Left renal pelvis (tissue), 4 donors: ENCODE data around the gene PAPSS1. TPM values are rescaled to one million over a fixed set of nuclear protein-coding genes. Genes with fewer than 3 reads are reported as not detected.
"Not testable (repeated sequence)": the region's sequence is repeated elsewhere in the genome, so short reads cannot be mapped to it uniquely, and the experiment has no call there.

Source experiments
- DNase-seq, 4 donors: peaks; one replicate each; pipeline ENCODE4 v3.0.0-alpha.2; 2013; ENCODE audit warnings: low read depth in 4 of 4, low spot score in 3 of 4
- polyA plus RNA-seq, 4 donors: library from polyadenylated mRNA; unstranded; fragments of 120-200 nt; gene quantifications; one replicate each; pipeline ENCODE4 v1.2.1, GENCODE V29; 2013; ENCODE audit not compliant: insufficient read length in 4 of 4

The PAPSS1 gene
- polyA plus RNA-seq, 4 donors: 72.7 to 103 (median 82.7) TPM

DNA sequence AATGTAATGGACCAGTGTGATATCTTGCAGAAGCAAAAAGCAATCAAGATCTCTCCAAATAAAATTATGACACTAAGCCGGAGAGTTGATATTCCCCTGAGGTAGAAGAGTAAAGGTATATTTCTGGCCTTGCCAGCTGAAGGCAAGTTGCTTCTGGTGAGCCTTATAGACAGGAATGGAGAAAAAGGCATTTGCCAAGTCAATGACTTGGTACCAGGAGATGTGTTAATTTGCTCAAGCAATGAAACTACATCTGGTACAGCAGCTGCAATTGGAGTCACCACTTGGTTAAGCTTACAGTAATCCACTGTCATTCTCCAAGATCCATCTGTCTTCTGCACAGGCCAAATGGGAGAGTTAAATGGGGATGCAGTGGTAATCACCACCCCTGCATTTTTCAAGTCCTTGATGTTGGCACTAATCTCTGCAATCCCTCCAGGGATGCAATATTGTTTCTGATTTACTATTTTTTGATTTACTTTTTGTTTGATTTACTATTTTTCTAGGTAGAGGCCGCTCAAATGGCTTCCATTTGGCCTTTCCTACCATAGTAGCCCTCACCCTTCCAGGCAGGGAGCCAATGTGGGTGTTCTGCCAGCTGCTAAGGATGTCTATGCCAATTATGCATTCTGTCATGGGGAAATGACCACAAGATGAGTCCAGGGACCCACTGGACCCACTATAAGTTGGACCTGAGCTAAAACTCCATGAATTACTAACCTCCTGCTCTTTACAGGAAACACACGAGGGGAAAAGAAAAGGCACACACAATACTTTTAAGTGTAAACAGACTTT, 6.3 kb upstream of the PAPSS1 start:
- not testable (repeated sequence) for DNase-seq

DNA sequence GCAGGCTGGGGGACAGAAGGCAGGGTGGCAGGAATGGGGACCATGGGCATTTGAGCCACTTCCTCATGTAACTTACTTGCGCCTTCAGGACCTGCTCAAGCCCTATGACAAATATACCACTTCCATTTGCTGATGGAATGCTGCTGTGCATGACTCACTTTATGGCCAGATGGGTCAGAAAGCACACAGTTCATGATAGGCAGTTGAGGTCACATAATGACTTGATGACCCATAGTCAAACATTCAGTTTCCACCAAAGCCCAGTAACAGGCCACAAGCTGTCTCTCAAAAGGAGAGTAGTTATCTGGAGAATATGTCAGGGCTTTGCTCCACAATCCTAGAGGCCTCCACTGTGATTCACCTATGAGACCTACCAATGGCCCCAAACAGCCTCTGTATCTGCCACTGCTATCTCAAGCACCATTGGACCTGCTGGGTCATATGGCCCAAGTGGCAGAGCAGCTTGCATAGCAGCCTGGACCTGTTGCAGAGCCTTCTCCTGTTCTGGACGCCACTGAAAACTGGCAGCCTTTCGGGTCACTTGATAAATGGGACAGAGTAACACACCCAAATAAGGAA, 5.3 kb upstream of the PAPSS1 start:
- DNase-seq: no peak

DNA sequence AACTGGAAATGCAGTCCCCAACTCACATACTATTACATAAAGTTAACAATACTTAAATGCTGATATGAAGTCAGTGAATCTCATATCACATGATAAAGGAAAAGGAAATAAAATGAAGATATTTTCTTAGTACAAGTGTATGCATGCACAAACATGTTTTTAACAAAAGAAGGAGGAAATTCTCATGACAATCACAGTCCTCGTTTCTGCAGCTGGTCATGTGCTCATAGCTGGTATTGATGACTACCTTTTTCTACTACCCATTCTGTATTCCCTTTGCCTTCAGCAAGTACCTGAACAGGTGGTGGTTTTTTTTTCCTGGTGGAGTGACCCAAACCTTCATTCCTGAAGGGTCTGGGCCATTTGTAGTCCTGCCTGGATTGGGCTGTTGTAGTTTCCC, 3.3 kb upstream of the PAPSS1 start:
- not testable (repeated sequence) for DNase-seq

DNA sequence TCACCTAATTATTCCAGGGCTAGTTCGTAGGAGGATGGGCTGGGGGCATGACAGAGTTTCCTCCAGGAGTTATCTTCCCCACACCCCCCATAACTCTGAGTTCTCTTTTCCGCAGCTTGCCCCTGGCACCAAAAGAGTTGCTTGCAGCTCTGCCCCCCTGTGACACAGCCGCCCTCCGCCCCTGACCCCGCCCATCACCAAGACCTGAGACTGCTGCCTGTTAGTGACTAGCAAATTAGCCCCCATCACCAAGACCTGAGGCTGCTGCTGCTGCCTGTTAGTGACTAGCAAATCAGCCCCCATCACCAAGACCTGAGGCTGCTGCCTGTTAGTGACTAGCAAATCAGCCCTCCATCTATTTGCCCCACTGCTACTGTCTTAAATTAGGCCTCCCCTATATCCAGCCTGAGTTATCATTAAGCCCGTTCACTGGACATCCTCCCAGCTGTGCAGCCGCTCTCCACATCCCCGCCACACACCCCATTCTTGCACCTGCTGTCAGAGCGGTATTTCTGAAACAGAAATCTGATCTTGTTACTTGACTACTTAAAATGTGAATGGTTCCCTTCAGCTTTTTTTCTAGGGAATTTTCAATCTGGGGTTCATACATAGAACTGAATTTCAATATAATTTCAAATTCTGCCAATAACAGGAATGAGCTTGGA, 1.5 kb upstream of the PAPSS1 start:
- no peak for DNase-seq

DNA sequence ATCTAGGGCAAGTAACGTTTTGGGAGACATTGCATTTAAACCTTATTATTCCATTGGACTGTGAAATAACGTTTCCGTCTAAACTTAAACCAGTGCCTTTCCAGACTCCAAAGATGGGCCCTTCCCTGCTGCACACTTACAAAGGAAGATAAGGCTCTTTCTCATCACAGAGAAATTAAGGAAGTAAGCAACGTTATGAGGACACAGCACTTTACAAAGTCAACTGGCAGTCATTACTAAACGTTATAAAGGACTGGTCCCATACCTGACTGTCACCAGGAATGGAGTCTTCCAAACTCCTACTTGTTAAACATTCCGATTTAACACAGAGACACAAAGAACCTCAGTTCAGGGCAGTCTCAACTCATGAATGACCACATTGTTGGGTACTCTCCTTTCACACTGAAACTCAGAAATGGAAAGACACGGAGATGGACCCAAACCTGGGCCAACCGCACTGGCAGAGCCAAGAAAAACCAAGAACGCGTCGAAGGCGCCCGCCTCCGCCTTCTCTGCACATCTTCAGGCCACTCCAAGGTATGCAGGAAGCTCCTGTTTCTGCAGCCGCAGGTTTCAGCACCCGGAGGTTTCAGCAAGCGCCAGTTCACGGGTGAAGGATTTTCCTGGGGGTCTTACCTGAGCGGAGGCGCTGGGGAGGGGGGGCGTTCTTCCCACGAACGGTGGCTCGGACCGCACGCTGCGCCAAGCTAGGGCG, 670 bp downstream of the PAPSS1 start:
- peak in 1 of 4 donors; percentile 31 for DNase-seq

DNA sequence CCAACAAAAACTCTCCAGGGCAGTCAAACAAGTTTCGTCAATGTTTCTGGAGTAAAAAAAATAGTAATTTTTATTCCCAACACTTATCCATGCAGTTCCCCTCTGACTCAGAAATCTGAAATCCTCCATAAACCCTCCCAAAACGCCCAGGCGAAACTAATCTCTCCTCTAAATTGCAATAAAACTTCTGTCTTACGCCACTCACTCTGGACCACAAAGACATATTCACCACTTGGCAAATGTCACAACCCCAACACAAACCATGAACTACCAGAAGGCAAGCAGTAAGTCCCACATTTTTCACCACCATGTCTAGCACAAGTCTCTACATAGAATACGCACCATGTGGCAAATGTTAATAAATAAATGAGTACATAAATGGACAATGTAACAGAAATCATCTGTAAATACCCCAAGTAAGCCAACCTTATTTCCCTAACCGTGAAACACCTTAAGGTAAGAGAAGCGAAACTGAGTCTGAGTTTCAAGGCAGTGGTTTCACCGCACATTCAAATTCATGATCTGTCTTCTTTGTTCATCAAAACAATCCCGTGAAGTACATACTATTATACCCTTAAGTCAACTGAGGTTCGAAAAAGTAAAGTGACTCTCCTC, 1.6 kb downstream of the PAPSS1 start:
- no peak for DNase-seq

DNA sequence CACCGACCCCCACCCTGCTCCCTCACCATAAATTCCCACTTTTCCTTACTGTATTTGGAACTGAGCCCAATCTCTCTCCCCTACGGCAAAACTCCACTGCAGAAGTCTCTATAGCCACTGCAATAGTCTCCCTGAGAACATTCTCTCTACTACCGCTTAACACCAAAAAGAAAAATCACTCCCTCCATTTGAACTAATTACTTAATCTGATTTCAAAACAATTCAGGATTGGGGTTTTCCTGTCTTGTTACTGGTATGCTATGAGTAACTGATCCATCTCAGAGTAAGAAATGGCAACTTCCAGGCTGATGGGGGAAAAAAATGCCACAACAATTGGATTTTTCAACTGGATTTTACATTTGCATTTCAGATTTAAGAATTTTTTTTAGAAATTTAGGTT, 5.8 kb downstream of the PAPSS1 start:
- no peak for DNase-seq

DNA sequence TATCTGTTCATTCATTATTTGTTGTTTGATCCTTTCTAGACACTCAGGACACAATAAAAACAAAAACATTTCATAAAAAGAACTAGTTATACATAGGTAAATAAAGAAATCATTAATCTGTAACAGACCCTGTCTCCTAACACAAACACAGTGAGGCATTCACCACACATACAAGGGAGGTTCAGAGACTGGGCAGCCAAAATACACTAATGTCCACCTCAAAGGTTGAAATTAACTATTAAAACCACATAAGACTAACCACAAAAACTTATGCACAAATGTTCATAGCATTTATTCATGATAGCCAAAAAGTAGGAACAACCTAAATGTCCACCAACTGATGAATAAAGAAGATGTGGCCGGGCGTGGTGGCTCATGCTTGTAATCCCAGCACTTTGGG, 7.8 kb downstream of the PAPSS1 start:
- DNase-seq: no peak

DNA sequence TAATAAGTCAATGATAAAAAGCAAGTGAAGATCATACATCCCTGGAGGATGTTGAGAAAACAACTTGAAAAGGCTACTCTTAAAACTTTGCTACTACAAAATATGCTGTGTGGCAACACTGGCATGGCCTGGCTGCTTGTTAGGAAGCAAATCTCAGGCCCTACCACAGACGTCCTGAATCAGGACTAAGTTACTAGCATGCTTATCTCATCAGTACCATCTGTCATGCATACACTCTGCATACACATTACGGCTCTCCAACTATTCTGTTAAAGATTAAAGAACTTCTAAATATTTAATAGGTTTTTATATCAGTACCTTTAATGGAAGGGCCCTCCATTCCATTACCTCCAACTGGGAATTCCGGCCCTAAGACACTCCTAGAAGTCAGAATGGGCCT, 8.2 kb downstream of the PAPSS1 start:
- no peak for DNase-seq

DNA sequence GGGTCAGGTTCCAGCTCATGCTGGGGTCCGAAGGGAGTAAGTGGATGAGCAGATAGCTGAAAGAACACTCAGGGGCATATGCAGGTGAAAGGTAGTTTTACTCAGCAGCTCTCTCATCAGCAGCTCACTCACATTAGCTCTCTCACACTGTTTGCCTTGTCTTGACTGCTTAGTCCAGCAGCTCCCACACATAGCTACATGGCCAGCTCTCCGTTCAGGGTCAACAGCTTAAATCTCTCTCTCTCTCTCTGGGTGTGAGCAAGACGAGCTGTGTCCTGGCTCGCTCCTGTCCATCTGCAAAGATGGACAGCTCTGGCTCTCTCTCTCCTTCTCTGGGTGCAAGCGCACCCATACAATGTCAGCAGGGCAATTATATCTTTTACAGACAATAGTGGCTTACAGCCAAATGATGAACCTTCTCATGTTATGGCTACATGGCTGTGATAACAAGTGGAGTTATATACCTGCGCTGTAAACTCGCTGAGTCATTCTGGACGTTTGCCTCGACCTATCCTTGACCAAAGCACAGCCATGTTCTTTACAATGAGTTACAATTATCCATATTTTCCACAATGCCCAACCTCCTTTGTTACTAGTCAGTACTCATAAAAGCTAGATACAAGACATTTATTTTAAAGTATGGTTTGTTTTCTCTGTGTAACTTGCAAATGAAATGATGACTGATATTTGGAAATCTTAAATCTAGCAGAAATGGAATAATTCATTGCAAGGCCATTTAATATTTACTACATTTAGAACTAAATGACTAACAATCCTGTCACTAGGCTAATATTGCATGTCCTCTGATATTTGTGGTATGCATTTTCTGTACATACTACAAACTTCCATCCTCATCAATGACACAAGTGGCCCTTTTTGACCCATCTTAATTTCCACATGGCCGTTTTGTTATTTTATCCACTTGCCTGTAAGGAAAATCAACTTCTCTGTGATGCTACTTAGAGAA, 9.3 kb downstream of the PAPSS1 start:
- DNase-seq: no peak

DNA sequence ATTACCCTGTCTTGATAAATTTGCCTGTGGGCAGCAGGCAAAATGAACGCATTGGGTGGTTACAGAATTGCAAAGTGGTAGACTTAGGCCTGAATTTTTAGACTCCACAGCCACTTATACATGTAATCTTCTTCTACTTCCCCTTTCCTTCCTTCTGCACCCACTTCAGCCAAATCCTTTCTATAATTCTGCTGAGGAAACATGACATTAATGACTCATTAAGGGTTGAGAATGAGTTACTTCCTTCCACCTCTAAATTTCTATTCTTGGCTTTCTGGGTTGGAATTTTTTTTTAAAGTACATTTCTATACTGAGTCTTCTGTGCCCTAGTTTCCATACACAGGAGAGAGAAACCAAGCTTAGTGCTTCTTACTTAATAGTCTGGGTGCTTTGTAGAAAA, 10.1 kb downstream of the PAPSS1 start:
- no peak for DNase-seq

DNA sequence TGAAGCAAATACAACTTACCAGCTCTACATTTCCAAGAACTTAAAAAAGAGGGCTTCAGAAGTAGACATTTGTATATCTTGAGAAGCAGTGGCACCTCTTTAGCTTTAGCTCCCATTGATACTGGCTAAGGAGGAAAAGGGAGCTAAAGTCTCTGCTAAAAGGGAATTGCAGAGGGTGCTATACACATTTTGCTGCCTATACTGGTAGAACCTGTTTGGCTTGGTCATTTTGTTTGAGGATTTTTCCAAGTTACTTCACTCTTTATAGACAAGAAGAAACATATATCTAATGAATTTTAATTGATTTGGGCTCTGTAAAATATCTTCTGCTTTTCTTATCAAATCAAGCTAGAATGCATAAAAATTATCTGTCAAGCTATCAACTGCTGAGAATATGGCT, 11.8 kb downstream of the PAPSS1 start:
- no peak for DNase-seq

DNA sequence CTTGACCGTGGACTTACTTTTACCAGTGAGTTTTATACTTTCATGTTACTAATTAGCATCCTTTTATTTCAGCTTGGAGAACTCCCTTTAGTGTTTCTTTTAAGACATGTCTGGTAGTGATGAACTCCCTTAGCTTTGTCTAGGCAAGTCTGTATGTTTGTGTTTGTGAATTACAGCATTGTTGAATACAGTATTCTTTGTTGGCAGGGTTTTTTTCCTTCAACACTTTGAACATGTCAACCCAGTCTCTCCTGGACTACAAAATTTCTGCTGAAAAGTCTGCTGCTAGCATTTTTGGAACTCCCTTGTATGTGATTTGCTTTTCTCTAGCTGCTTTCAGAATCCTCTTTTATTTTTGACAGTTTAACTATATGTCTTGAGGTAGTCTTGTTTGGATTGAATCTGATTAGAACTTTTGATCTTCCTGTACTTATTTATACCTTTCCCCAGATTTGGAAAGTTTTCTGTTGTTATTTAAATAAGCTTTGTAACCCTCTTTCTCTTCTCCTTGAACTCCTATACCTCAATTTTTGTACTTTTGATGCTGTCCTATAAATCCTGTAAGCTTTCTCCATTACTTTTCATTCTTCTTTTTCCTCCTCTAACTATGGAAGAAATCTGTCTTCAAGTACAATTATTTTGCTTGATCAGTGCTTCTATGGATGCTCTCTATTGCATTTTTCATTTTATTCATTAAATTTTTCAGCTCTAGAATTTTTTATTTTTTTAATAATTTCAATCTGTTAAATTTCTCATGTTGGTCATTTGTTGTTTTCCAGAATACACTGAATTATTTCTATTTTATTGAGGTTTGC, 14.1 kb downstream of the PAPSS1 start:
- DNase-seq: no peak

DNA sequence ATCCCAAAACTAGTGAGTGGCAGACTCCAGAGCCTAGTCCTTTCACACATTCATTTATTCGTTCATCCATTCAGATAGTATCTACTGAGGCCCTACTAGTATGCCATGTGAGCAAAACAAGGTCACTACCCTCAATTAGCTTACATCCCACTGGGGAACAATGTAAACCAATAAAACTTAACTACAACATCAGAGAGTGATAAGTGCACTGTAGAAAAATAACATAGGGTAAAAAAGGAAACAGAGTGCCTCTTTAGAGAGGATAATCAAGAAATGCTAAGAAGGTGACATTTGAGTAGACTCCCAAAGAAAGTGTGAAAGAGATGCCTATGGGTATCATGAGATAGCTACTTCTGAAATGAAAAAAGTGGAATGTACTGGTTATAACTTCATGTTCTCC, 18.5 kb downstream of the PAPSS1 start:
- DNase-seq: no peak

DNA sequence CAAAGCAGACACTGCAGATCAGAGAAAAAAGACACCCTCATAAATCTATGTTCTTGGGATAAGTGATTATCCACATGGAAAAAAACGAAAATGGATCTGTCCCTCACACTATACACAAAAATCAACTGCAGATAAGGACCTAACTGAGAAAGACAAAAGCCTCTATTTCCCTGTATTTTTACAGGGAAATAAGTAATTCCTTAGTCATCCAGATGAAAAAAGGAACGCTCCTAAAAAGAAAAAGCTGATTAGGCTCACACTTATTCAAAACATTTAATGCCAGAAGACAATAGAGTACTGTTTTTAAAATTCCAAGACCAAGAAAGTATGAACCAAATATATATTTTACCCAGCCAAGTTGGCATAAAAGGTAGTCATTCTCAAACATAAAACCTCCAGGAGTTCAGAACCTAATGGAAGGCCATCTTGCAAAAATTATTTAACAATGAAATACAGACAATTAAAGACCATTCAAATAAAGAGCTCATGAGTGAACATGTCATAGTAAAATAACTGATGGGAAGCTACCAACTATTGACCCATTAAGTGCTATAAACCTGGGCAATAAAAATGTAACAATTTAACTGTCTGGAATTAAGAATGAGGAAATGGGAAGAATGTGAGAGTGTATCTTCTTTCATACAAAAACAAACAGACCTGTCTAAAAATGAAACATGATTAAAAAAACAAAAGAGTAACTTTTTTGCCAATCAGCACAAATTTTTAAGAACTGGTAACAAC, 20.4 kb downstream of the PAPSS1 start:
- no peak for DNase-seq

DNA sequence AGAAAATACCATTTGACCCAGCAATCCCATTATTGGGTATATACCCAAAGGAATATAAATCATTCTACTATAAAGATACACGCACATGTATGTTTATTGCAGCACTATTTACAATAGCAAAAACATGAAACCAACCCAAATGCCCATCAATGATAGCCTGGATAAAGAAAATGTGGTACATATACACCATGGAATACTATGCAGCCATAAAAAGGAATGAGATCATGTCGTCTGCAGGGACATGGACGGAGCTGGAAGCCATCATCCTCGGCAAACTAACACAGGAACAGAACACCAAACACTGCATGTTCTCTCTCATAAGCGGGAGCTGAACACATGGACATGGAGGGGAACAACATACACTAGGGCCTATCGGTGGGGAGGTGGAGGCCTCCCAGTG, 23.8 kb downstream of the PAPSS1 start:
- not testable (repeated sequence) for DNase-seq

DNA sequence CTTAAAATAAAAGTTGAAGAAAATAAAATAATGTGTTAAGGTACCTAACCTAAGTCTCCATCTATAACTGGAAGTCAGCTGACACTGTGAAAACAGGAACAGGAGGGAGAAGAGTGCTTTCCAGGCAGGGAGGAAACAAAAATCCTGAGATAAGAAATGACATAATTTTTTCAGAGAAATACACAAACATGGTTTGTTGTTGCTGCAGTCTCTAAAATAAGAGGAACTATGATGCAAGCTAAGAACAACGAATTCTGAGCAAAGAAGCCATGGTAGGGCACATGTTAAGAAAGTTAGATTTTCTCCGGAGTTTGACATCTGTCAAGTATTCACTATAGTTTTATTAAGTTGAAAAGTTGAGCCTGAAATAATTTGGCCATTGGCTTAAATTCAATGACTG, 26.9 kb downstream of the PAPSS1 start:
- no peak for DNase-seq

DNA sequence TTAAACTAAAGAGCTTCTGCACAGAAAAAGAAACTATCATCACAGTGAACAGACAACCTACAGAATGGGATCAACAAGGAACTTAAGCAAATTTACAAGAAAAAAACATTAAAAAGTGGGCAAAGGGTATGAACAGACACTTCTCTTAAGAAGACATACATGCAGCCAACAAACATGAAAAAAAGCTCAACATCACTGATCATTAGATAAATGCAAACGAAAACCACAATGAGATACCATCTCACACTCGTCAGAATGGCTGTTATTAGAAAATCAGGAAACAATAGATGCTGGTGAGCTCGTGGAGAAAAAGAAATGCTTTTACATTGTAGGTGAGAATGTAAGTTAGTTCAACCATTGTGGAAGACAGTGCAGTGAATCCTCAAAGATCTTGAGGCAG, 27.8 kb downstream of the PAPSS1 start:
- no peak for DNase-seq
